SU-DHL-6 (cell line): Measurements from ENCODE around the gene RCAN1.

ENCODE experiments used
- H2AFZ ChIP-seq: fragments of 200-600 bp; sonication (generic); 2 replicates; pipeline ENCODE4 v1.6.1; 2014; ENCODE audit warnings: low read depth, mild to moderate bottlenecking, moderate library complexity, mixed read lengths, antibody characterized with exemption, low read length; ENCODE audit not compliant: severe bottlenecking
- H3F3A ChIP-seq: fragments of 200-600 bp; shearing (Covaris generic); 2 replicates; pipeline ENCODE4 v1.6.0; 2016; ENCODE audit warnings: antibody characterized with exemption, mild to moderate bottlenecking; ENCODE audit not compliant: insufficient read depth
- H3K27ac ChIP-seq: fragments of 200-600 bp; sonication (generic); 2 replicates; pipeline ENCODE4 v1.5.1; 2016; ENCODE audit warnings: low read depth, mild to moderate bottlenecking, low read length, moderate library complexity, mixed read lengths
- H3K27me3 ChIP-seq: fragments of 200-600 bp; sonication (generic), shearing (Covaris generic); 2 replicates; pipeline ENCODE4 v1.6.0; 2014; ENCODE audit warnings: mild to moderate bottlenecking, low read length
- H3K36me3 ChIP-seq: fragments of 200-600 bp; sonication (generic); 2 replicates; pipeline ENCODE4 v1.6.1; 2014; ENCODE audit warnings: mild to moderate bottlenecking, low read length, mixed read lengths
- H3K4me2 ChIP-seq: fragments of 300-600, 200-600 bp; shearing (Covaris generic), sonication (generic); 2 replicates; pipeline ENCODE4 v1.6.0; 2014; ENCODE audit warnings: low read length, low read depth, mild to moderate bottlenecking; ENCODE audit not compliant: poor library complexity, severe bottlenecking
- H3K4me3 ChIP-seq: fragments of 200-600 bp; sonication (generic); 2 replicates; pipeline ENCODE4 v1.5.1; 2014; ENCODE audit warnings: antibody characterized with exemption, low read length, mild to moderate bottlenecking, mixed read lengths; ENCODE audit not compliant: insufficient read depth, poor library complexity, severe bottlenecking
- H3K79me2 ChIP-seq: fragments of 200-600 bp; sonication (generic); 2 replicates; pipeline ENCODE4 v1.6.1; 2014; ENCODE audit warnings: mild to moderate bottlenecking, low read length, moderate library complexity; ENCODE audit not compliant: insufficient read depth
- H3K9ac ChIP-seq: fragments of 200-600 bp; sonication (generic); 2 replicates; pipeline ENCODE4 v1.7.0; 2014; ENCODE audit warnings: mild to moderate bottlenecking, low read length
- H3K9me2 ChIP-seq: fragments of 200-600 bp; sonication (generic); replicated peaks from 2 replicates; pipeline ENCODE4 v1.6.1; 2014; ENCODE audit warnings: low read length; ENCODE audit not compliant: insufficient read depth
- H3K9me3 ChIP-seq: fragments of 200-600 bp; sonication (generic); 2 replicates; pipeline ENCODE4 v1.6.1; 2014; ENCODE audit warnings: low read length, mixed read lengths; ENCODE audit not compliant: insufficient read depth
- H4K20me1 ChIP-seq: fragments of 200-600 bp; sonication (generic); 2 replicates; pipeline ENCODE4 v1.6.1; 2014; ENCODE audit warnings: low read depth, mild to moderate bottlenecking, antibody characterized with exemption, low read length, moderate library complexity, mixed read lengths
- EZH2phosphoT487 ChIP-seq: fragments of 200-600 bp; sonication (generic), shearing (Covaris generic); conservative IDR thresholded peaks from 2 replicates; pipeline ENCODE4 v1.6.1; 2018; ENCODE audit warnings: mild to moderate bottlenecking, antibody characterized with exemption, low read length, moderate library complexity, mixed read lengths
- TF ChIP-seq, protein P1 (sequence below): fragments of 200-600 bp; sonication (generic); IDR thresholded peaks from one replicate; pipeline ENCODE4 v1.5.1; 2017; ENCODE audit warnings: antibody characterized with exemption, mild to moderate bottlenecking, low read length, moderate library complexity; ENCODE audit not compliant: insufficient read depth, poor library complexity, severe bottlenecking

RCAN1 gene

DNA sequence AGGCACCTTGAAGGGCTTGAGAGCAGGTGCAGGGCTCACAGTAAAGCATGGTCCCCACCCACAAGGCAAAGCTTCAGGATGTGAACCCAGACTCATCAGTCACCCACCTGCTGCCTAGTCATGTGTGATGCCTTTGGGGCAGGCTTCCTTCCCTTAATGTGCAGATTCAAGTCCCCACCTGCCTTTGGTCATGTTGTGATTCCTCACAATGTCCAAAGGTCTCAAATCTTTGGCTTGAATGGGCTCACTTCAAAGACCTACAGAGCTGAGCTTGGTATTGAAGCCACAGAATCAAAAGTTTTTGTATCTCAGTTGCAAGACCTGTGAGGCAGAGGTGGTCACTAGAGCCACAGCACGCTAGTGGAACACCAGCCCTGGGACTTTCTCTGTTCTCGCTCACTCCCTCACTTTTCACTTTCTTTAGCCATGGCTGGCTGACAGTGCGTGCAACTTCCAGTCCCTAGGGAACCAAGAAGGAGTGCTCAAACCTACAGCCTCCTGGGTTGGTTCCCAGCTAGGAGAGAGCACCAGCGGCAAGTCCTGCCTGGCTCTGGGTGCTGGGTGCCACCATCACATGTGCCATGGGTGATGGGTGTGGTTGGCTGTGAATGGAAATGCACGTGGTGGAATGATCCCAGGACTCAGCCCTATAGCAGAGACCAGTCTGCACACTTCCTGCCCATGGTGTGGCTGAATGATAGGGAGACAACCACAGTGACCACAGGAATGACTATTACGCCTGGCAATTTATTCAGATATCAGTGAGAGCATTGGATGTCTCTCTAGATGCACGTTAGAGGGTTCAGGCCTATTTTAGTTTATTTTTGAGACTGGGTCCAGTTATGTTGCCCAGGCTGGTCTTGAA is 27.5 kb upstream of the RCAN1 start:
- H4K20me1 ChIP-seq = no peaks in the 10 kb centered on the region
- no peak overlapping the region for H3K27ac ChIP-seq
- H3F3A ChIP-seq = no peaks in the 10 kb centered on the region
- H3K27me3 ChIP-seq = no peaks in the 10 kb centered on the region
- no peak overlapping the region for H3K4me3 ChIP-seq
- no peak overlapping the region for H3K4me2 ChIP-seq
- H3K9me2 ChIP-seq = no peaks in the 10 kb centered on the region
- no peaks in the 10 kb centered on the region for H3K79me2 ChIP-seq
- no peaks in the 10 kb centered on the region for H3K36me3 ChIP-seq
- no peak for TF ChIP-seq EZH2phosphoT487
- TF ChIP-seq, protein P1, sequence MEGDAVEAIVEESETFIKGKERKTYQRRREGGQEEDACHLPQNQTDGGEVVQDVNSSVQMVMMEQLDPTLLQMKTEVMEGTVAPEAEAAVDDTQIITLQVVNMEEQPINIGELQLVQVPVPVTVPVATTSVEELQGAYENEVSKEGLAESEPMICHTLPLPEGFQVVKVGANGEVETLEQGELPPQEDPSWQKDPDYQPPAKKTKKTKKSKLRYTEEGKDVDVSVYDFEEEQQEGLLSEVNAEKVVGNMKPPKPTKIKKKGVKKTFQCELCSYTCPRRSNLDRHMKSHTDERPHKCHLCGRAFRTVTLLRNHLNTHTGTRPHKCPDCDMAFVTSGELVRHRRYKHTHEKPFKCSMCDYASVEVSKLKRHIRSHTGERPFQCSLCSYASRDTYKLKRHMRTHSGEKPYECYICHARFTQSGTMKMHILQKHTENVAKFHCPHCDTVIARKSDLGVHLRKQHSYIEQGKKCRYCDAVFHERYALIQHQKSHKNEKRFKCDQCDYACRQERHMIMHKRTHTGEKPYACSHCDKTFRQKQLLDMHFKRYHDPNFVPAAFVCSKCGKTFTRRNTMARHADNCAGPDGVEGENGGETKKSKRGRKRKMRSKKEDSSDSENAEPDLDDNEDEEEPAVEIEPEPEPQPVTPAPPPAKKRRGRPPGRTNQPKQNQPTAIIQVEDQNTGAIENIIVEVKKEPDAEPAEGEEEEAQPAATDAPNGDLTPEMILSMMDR = no peak
- no peaks in the 10 kb centered on the region for H3K9me3 ChIP-seq
- no peak overlapping the region for H3K9ac ChIP-seq
- no peak overlapping the region for H2AFZ ChIP-seq

DNA sequence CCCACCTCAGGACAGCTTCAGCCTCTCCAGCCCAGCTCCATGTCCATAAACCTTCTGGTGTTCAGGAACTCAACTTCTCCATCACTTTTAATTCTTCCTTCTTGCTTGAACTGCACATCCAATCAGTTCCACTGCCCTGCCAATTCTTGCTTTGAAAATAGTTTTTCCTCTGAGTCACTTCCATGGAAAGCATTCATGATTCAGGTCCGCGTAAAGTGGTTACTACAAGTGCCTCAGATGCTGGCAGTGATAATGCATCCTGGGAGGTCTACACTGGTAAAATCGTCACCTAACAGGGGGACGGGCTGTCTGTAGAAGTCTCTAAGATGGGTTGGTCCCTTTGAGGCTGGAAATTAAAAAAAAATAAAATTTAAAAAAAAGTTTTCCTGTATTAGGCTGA is 25.9 kb upstream of the RCAN1 start:
- no peak overlapping the region for H3K4me3 ChIP-seq
- H2AFZ ChIP-seq = no peak overlapping the region
- H3K4me2 ChIP-seq = no peak overlapping the region

DNA sequence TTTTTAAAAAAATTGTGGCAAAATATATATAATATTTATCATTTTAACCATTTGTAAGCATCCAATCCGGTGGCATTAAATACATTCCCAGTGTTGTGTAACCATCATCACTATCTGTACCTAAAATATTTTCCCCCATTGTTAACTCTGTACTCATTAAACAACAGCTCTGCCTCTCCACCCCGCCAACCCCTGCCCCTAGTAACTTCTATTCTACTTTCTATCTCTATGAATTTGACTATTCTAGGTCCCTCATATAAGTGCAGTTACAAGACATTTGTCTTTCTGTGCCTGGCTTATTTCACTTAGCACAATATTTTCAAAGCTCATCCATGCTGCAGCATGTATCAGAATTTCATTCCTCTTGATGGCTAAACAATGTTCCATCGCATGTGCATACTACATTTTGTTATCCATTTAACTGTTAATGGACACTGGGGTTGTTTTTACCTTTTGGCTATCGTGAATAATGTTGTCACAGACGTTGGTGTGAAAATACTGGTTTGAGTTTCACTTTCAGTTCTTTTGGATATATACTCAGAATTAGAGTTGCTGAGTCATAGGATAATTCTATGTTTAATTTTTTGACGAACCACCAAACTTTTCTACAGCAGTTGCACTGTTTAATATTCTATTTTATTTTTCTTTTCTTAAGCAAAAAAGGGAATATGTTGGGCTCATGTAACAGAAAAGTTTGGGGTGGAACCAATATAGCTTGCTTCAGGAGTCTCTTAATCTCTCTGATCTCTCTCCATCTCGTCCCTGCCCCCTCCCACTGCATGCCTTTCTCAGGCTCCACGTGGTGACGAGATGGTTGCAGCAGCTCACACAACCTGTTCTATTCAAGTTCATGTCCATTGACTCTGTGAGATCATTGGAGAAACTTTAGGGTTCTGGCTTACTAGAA is 25.2 kb upstream of the RCAN1 start:
- no peak for TF ChIP-seq EZH2phosphoT487
- TF ChIP-seq, protein P1 = no peak

More for the DNA sequence above, 25.9 kb upstream of the RCAN1 start:
- no peak for TF ChIP-seq EZH2phosphoT487
- TF ChIP-seq, protein P1 = no peak
- no peaks in the 10 kb centered on the region for H3K36me3 ChIP-seq
- no peaks in the 10 kb centered on the region for H3K27me3 ChIP-seq
- H3F3A ChIP-seq = no peaks in the 10 kb centered on the region
- no peaks in the 10 kb centered on the region for H3K79me2 ChIP-seq
- no peaks in the 10 kb centered on the region for H3K9me2 ChIP-seq
- H4K20me1 ChIP-seq = no peaks in the 10 kb centered on the region
- no peaks in the 10 kb centered on the region for H3K9me3 ChIP-seq
- no peak overlapping the region for H3K9ac ChIP-seq
- no peak overlapping the region for H3K27ac ChIP-seq

More for the DNA sequence above, 25.2 kb upstream of the RCAN1 start:
- H2AFZ ChIP-seq = no peak overlapping the region
- no peaks in the 10 kb centered on the region for H3K9me2 ChIP-seq
- no peaks in the 10 kb centered on the region for H3K79me2 ChIP-seq
- H3F3A ChIP-seq = no peaks in the 10 kb centered on the region
- H3K36me3 ChIP-seq = no peaks in the 10 kb centered on the region
- H3K9ac ChIP-seq = no peak overlapping the region
- H3K27me3 ChIP-seq = no peaks in the 10 kb centered on the region
- no peaks in the 10 kb centered on the region for H4K20me1 ChIP-seq
- no peak overlapping the region for H3K27ac ChIP-seq
- no peaks in the 10 kb centered on the region for H3K9me3 ChIP-seq
- peak overlapping the region; percentile 4 for H3K4me2 ChIP-seq
- H3K4me3 ChIP-seq = no peak overlapping the region
